ENCODE measurements around the gene OAS3. TPM values are rescaled to one million over a fixed set of nuclear protein-coding genes. Genes with fewer than 3 reads are reported as not detected.
A peak's percentile ranks its signal among the peaks of the same experiment; 100 is the strongest.

OAS3 gene
- polyA plus RNA-seq, 3 donors, result 22.0 to 54.3 (median 41.9) TPM

DNA sequence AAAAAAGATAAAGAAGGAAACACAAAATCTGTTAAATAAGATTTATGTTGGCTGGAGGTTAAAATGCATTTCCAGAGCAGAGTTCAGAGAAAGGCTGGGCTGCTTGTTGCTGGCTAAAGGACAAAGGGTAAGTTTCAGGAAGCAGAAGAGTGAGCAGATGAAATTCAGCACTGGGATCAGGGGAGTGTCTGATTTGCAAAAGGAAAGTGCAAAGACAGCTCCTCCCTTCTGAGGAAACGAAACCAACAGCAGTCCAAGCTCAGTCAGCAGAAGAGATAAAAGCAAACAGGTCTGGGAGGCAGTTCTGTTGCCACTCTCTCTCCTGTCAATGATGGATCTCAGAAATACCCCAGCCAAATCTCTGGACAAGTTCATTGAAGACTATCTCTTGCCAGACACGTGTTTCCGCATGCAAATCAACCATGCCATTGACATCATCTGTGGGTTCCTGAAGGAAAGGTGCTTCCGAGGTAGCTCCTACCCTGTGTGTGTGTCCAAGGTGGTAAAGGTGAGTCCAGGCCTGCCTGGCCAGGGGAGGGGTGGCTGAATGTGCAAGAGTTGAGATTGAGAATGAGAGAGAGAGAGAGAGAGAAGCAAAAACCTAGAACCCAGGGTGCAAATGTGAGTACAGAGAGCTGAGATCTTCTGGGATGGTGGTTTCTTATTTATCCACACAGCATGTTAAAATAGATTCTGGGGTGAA lies 31.4 kb upstream of the OAS3 start, which contains the start of gene OAS1:
TSS of gene OAS1 (plus strand) at position 251 of the 703 bp plus-strand sequence. CDS start at position 329, 78 bp downstream.
- Mint-ChIP-seq H3K27ac (peak within 1 kb of the TSS; percentile 94 to 99 (median 96)), H3K9me3 (peaks cover 1 to 12% (median 5%) of the 10 kb centered on the region in 7 donors), H3K36me3 (peaks cover 36 to 37% of the 10 kb centered on the region in 2 donors), H3K27me3 (ENCODE audit: low read depth in 3 of 3) (peaks cover 0 to 4% (median 1%) of the 10 kb centered on the region in 3 donors), H3K4me1 (peaks cover 75% of the 10 kb centered on the region), H3K4me3 (peak within 1 kb of the TSS; percentile 96 to 98)
- H3K4me1 ChIP-seq (ENCODE audit: control insufficient read depth in 1 of 2, insufficient read depth in 2 of 2, low read length in 2 of 2), result peaks cover 64% of the 10 kb centered on the region in 2 donors
- H3K9ac ChIP-seq (ENCODE audit: insufficient read depth, low read length, poor library complexity, severe bottlenecking), result peak within 1 kb of the TSS; percentile 61
- peaks cover 45% of the 10 kb centered on the region for H4K20me1 ChIP-seq (ENCODE audit: insufficient read depth, low read length)
- TF ChIP-seq CTCF (IDR thresholded peaks at IDR 0.05), result no peak
- peak within 1 kb of the TSS; percentile 87 to 90 for H3K27ac ChIP-seq (ENCODE audit: low read depth in 1 of 2, low read length in 2 of 2)
- 0% methylated on average over 3 of the region's 4 CpGs for WGBS (ENCODE audit: insufficient coverage)
- peak within 1 kb of the TSS; percentile 95 to 100 (median 96) for H3K4me3 ChIP-seq (replicated peaks in 1 of 3; ENCODE audit: low read depth in 2 of 3, low read length in 3 of 3)
- peaks cover 31 to 35% of the 10 kb centered on the region in 2 donors for H3K36me3 ChIP-seq (replicated peaks in 1 of 2; ENCODE audit: control insufficient read depth in 1 of 2, insufficient read depth in 2 of 2, low read length in 2 of 2)
- H3K9me3 ChIP-seq (replicated peaks in 1 of 2; ENCODE audit: control insufficient read depth in 1 of 2, insufficient read depth in 1 of 2, low read length in 2 of 2), result peaks cover 4 to 8% of the 10 kb centered on the region in 2 donors
- intact Hi-C loops (cut with micrococcal nuclease), result loop anchor here (5.0 to 10.0 kb wide), 3 partner anchors 70 to 278 kb away; partner anchors contain the start of genes DDX54 (in 1 of the 2), OAS2 (in 1 of the 2) and RITA1 (in 1 of the 2)
- DNase-seq, result peak; percentile 63 to 74 (median 65)
- peak within 1 kb of the TSS; percentile 4 for H2AFZ ChIP-seq (ENCODE audit: insufficient read depth, low read depth, low read length, poor library complexity, severe bottlenecking)
- no peaks in the 10 kb centered on the region for H3K27me3 ChIP-seq (ENCODE audit: control insufficient read depth in 2 of 2, insufficient read depth in 2 of 2, low read length in 2 of 2)
- peaks cover 45% of the 10 kb centered on the region for H3K79me2 ChIP-seq (ENCODE audit: insufficient read depth, low read length)
- peak within 1 kb of the TSS; percentile 92 for H3K4me2 ChIP-seq (replicated peaks; ENCODE audit: extremely low read depth, low read length, poor library complexity, severe bottlenecking)

DNA sequence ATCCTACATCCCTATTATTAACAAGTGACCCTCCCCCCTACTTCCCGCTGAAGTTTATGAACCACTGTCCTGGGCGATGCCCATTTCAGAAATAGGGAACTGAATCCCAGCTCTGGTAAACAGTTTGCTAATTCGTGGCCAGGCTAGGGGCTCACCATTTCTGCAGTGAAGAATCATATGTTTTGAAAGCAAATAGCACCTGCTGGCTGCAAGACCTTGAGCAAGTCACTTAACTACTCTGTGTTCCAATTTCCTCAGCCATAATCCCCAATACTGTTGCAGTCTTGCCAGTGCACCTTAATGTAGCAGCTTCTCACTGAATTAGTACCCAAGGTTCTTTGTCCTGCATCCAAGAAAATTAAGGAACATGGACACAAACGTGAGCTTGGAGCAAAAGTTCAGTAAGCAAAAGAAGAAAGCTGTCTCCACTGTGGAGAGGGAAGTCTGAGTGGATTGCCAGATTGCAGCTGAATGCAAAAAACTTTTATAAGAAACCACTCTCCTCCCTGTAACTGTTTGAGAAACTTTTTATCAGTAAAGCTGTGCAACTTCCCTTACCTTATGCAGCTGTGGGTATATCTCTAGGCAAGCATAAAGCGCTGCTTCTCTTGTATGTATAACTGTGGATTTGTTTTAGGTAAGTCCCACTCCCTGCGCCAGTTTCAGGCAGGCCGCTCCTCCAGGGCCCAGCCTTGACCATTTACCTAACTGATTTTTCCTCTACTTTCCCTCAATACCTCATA lies 30.7 kb upstream of the OAS3 start:
- Histone ChIP-seq H3K9me3 (replicated peaks in 1 of 2; ENCODE audit: control insufficient read depth in 1 of 2, insufficient read depth in 1 of 2, low read length in 2 of 2) (peaks cover 7 to 14% of the 10 kb centered on the region in 2 donors), H3K79me2 (ENCODE audit: insufficient read depth, low read length) (peaks cover 49% of the 10 kb centered on the region), H4K20me1 (ENCODE audit: insufficient read depth, low read length) (peaks cover 52% of the 10 kb centered on the region), H3K4me1 (ENCODE audit: control insufficient read depth in 1 of 2, insufficient read depth in 2 of 2, low read length in 2 of 2) (peaks cover 56 to 57% of the 10 kb centered on the region in 2 donors), H3K4me3 (replicated peaks in 1 of 3; ENCODE audit: low read depth in 2 of 3, low read length in 3 of 3) (peak overlapping the region; percentile 95 to 100 (median 96)), H2AFZ (ENCODE audit: insufficient read depth, low read depth, low read length, poor library complexity, severe bottlenecking) (no peak overlapping the region), H3K36me3 (replicated peaks in 1 of 2; ENCODE audit: control insufficient read depth in 1 of 2, insufficient read depth in 2 of 2, low read length in 2 of 2) (peaks cover 38 to 42% of the 10 kb centered on the region in 2 donors), H3K9ac (ENCODE audit: insufficient read depth, low read length, poor library complexity, severe bottlenecking) (peak overlapping the region; percentile 61), H3K27ac (ENCODE audit: low read depth in 1 of 2, low read length in 2 of 2) (peak overlapping the region; percentile 87 to 90), H3K27me3 (ENCODE audit: control insufficient read depth in 2 of 2, insufficient read depth in 2 of 2, low read length in 2 of 2) (no peaks in the 10 kb centered on the region), H3K4me2 (replicated peaks; ENCODE audit: extremely low read depth, low read length, poor library complexity, severe bottlenecking) (peak overlapping the region; percentile 92)
- peak overlapping the region; percentile 94 to 99 (median 96) for H3K27ac Mint-ChIP-seq
- no peak for TF ChIP-seq CTCF (IDR thresholded peaks at IDR 0.05)
- peak overlapping the region; percentile 96 to 98 for H3K4me3 Mint-ChIP-seq
- 0% methylated on average over 2 of the region's 7 CpGs for WGBS (ENCODE audit: insufficient coverage)
- intact Hi-C loops (cut with micrococcal nuclease), result loop anchor here (5.0 to 10.0 kb wide), 3 partner anchors 70 to 277 kb away; partner anchors contain the start of genes DDX54 (in 1 of the 2), OAS2 (in 1 of the 2) and RITA1 (in 1 of the 2)
- DNase-seq, result peak; percentile 52 to 77 (median 70)
- peaks cover 0 to 4% (median 1%) of the 10 kb centered on the region in 3 donors for H3K27me3 Mint-ChIP-seq (ENCODE audit: low read depth in 3 of 3)
- peaks cover 43 to 44% of the 10 kb centered on the region in 2 donors for H3K36me3 Mint-ChIP-seq
- H3K9me3 Mint-ChIP-seq, result peaks cover 8 to 19% (median 12%) of the 10 kb centered on the region in 7 donors
- H3K4me1 Mint-ChIP-seq, result peaks cover 69% of the 10 kb centered on the region
